Mesothelial cell of epicardium (in vitro differentiated cells): ENCODE results near the gene BOC. TPM values are rescaled to one million over a fixed set of nuclear protein-coding genes. Genes with fewer than 3 reads are reported as not detected.

Experiments used
- DNase-seq, 2 experiments: peaks; one replicate each; pipeline ENCODE4 v3.0.0; 2021; ENCODE audit warnings: low spot score in 2 of 2; ENCODE audit not compliant: unreplicated experiment in 2 of 2
- H3K27ac Mint-ChIP-seq: 2 replicates; pipeline ENCODE4 v1.8.0; 2021; ENCODE audit warnings: mixed read lengths
- H3K27me3 Mint-ChIP-seq: 2 replicates; pipeline ENCODE4 v1.8.0; 2021; ENCODE audit warnings: low read depth, mixed read lengths
- H3K36me3 Mint-ChIP-seq: 2 replicates; pipeline ENCODE4 v1.8.0; 2021; ENCODE audit warnings: mixed read lengths
- H3K4me1 Mint-ChIP-seq: 2 replicates; pipeline ENCODE4 v1.8.0; 2021; ENCODE audit warnings: mixed read lengths
- H3K4me3 Mint-ChIP-seq: 2 replicates; pipeline ENCODE4 v1.8.0; 2021; ENCODE audit warnings: mild to moderate bottlenecking, moderate library complexity, mixed read lengths
- H3K9me3 Mint-ChIP-seq: 2 replicates; pipeline ENCODE4 v1.8.0; 2021; ENCODE audit warnings: mixed read lengths
- total RNA-seq: library from RNA; stranded (reverse); gene quantifications from 3 replicates; pipeline ENCODE4 v1.2.1, GENCODE V29; 2021
- TF ChIP-seq, protein P1 (sequence below): fragments of 200-600 bp; sonication (generic); IDR thresholded peaks from one replicate; pipeline ENCODE4 v1.5.0; 2021; ENCODE audit warnings: antibody characterized with exemption; ENCODE audit not compliant: unreplicated experiment

The BOC gene
- total RNA-seq, 1 donor from 2014 or later, result 85.3 TPM

- Mint-ChIP-seq H3K4me3 (no peak overlapping the region), H3K4me1 (peaks cover 71% of the 10 kb centered on the region), H3K36me3 (peaks cover 7% of the 10 kb centered on the region), H3K27ac (peak overlapping the region; percentile 26), H3K9me3 (no peaks in the 10 kb centered on the region), H3K27me3 (no peaks in the 10 kb centered on the region)
- DNase-seq, result no peak
- TF ChIP-seq, protein P1, sequence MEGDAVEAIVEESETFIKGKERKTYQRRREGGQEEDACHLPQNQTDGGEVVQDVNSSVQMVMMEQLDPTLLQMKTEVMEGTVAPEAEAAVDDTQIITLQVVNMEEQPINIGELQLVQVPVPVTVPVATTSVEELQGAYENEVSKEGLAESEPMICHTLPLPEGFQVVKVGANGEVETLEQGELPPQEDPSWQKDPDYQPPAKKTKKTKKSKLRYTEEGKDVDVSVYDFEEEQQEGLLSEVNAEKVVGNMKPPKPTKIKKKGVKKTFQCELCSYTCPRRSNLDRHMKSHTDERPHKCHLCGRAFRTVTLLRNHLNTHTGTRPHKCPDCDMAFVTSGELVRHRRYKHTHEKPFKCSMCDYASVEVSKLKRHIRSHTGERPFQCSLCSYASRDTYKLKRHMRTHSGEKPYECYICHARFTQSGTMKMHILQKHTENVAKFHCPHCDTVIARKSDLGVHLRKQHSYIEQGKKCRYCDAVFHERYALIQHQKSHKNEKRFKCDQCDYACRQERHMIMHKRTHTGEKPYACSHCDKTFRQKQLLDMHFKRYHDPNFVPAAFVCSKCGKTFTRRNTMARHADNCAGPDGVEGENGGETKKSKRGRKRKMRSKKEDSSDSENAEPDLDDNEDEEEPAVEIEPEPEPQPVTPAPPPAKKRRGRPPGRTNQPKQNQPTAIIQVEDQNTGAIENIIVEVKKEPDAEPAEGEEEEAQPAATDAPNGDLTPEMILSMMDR, result no peak
Observed at GRCh38 chr3:113232342-113232741, 21.0 kb downstream of the BOC start.

- H3K9me3 Mint-ChIP-seq, result no peaks in the 10 kb centered on the region
- no peak overlapping the region for H3K4me3 Mint-ChIP-seq
- no peak for DNase-seq
- TF ChIP-seq, protein P1, result no peak
- peaks cover 62% of the 10 kb centered on the region for H3K4me1 Mint-ChIP-seq
- peak overlapping the region; percentile 47 for H3K27ac Mint-ChIP-seq
- H3K36me3 Mint-ChIP-seq, result peaks cover 13% of the 10 kb centered on the region
- no peaks in the 10 kb centered on the region for H3K27me3 Mint-ChIP-seq
Observed at GRCh38 chr3:113233497-113233896, 22.1 kb downstream of the BOC start.

DNA sequence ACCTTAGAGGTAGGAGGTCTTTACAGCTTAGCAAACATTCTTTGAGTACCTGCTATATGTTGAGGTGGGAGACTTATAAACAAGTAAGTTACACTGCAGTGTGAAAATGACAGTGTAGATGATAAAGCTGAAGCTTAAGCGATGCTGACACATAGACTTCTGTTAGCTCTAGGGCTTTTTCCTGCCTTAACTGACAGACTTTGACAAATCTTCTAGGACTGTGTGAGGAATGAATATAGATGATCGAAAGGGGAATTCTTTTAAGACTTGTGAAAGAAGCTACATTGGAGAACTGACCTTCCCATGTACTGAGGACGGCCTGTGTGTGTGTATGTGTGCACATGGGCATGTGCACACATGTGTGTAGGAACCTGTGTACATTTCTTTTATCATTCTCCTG is 22.7 kb downstream of the BOC start:
- H3K4me3 Mint-ChIP-seq, result no peak overlapping the region
- H3K4me1 Mint-ChIP-seq, result peaks cover 57% of the 10 kb centered on the region
- peak overlapping the region; percentile 47 for H3K27ac Mint-ChIP-seq
- DNase-seq, result no peak
- H3K27me3 Mint-ChIP-seq, result no peaks in the 10 kb centered on the region
- TF ChIP-seq, protein P1, result no peak
- peaks cover 13% of the 10 kb centered on the region for H3K36me3 Mint-ChIP-seq
- no peaks in the 10 kb centered on the region for H3K9me3 Mint-ChIP-seq

DNA sequence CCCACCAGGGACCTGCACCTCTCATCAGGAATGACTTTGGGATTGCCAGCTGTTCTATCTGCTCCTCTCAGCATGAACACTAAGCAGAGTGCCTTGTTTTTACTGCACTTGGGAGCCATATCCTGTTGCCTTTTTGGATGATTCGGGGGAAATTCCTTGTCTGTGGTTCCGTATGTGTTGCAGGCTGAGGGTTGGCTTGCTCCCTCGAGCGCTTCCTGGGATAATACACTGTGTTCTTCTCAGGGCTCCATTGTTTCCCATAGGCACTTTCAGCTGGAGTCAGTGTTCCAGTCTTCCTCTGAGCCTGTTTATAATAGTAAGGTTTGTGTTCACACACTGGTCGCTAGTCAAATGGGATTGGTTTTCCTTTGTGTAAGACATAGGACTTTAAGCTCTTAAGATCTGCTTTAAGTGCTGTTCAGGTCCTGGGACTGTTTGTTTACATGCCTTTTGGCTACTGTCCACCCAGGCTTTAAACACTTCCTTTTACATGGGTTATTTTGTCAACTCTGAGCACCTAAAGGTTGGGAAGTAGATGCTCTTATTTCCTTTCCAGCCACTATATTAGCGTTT is 23.4 kb downstream of the BOC start:
- peaks cover 15% of the 10 kb centered on the region for H3K36me3 Mint-ChIP-seq
- DNase-seq, result no peak
- H3K9me3 Mint-ChIP-seq, result no peaks in the 10 kb centered on the region
- no peaks in the 10 kb centered on the region for H3K27me3 Mint-ChIP-seq
- no peak overlapping the region for H3K4me3 Mint-ChIP-seq
- TF ChIP-seq, protein P1, result no peak
- peaks cover 58% of the 10 kb centered on the region for H3K4me1 Mint-ChIP-seq
- H3K27ac Mint-ChIP-seq, result peak overlapping the region; percentile 47

- TF ChIP-seq, protein P1, result no peak
- Mint-ChIP-seq H3K36me3 (peaks cover 15% of the 10 kb centered on the region), H3K9me3 (no peaks in the 10 kb centered on the region), H3K27ac (no peak overlapping the region), H3K4me1 (peaks cover 59% of the 10 kb centered on the region), H3K4me3 (no peak overlapping the region), H3K27me3 (no peaks in the 10 kb centered on the region)
- no peak for DNase-seq
Observed at GRCh38 chr3:113238503-113238902, 27.1 kb downstream of the BOC start.

GRCh38 chr3:113240841-113241240 is 29.5 kb downstream of the BOC start:
- no peak for DNase-seq

More at GRCh38 chr3:113240841-113241240, 29.5 kb downstream of the BOC start:
- peak overlapping the region; percentile 93 for H3K27ac Mint-ChIP-seq
- H3K27me3 Mint-ChIP-seq, result no peaks in the 10 kb centered on the region
- TF ChIP-seq, protein P1, result no peak
- H3K4me3 Mint-ChIP-seq, result no peak overlapping the region
- peaks cover 50% of the 10 kb centered on the region for H3K4me1 Mint-ChIP-seq
- H3K36me3 Mint-ChIP-seq, result peaks cover 18% of the 10 kb centered on the region
- H3K9me3 Mint-ChIP-seq, result no peaks in the 10 kb centered on the region
